HCT116 (cell line): Measurements from ENCODE around the gene ZNF468.
"Not testable (repeated sequence)": the region's sequence is repeated elsewhere in the genome, so short reads cannot be mapped to it uniquely, and the experiment has no call there.

Experiments used
- CTCF ChIP-seq, 3 experiments: fragments of 200-600 bp in 1 of 3; sonication (generic) in 1 of 3; IDR thresholded peaks in 2 of 3; conservative IDR thresholded peaks in 1 of 3; 2 replicates each; pipeline ENCODE4 v1.5.1; 2012 to 2017; ENCODE audit warnings: low read depth in 2 of 3, low read length in 2 of 3, antibody characterized with exemption in 1 of 3, borderline replicate concordance in 1 of 3, control low read depth in 1 of 3, mild to moderate bottlenecking in 1 of 3, mixed read lengths in 1 of 3, mixed run types in 1 of 3, moderate library complexity in 1 of 3; ENCODE audit not compliant: insufficient read depth in 1 of 3
- EZH2phosphoT487 ChIP-seq: fragments of 200-600 bp; IDR thresholded peaks from 2 replicates; pipeline ENCODE4 v1.6.1; 2018; ENCODE audit warnings: antibody characterized with exemption, borderline replicate concordance
- JUND ChIP-seq: IDR thresholded peaks from 2 replicates; pipeline ENCODE4 v1.6.1; 2012
- MAX ChIP-seq: IDR thresholded peaks from 2 replicates; pipeline ENCODE4 v1.6.1; 2012
- POLR2A ChIP-seq: IDR thresholded peaks from 2 replicates; pipeline ENCODE4 v1.7.0; 2011; ENCODE audit warnings: borderline replicate concordance; ENCODE audit not compliant: insufficient read depth, insufficient read length; ENCODE audit errors: extremely low read depth
- POLR2AphosphoS5 ChIP-seq: IDR thresholded peaks from 2 replicates; pipeline ENCODE4 v1.6.1; 2011; ENCODE audit warnings: mild to moderate bottlenecking, low read depth, low read length, moderate library complexity
- RAD21 ChIP-seq: IDR thresholded peaks from 2 replicates; pipeline ENCODE4 v1.6.1; 2012; ENCODE audit warnings: low read depth, mild to moderate bottlenecking
- REST ChIP-seq: IDR thresholded peaks from 2 replicates; pipeline ENCODE4 v1.6.1; 2012; ENCODE audit warnings: low read depth
- YY1 ChIP-seq: IDR thresholded peaks from 2 replicates; pipeline ENCODE4 v1.6.1; 2011; ENCODE audit warnings: low read length, low read depth, moderate library complexity, mild to moderate bottlenecking; ENCODE audit not compliant: insufficient replicate concordance; ENCODE audit errors: extremely low read depth

GRCh38 chr19:52840825-52841465 lies 16.5 kb downstream of the ZNF468 start:
- TF ChIP-seq CTCF (IDR thresholded peaks at IDR 0.05 in 2 of 3, conservative IDR thresholded peaks at IDR 0.05 in 1 of 3; ENCODE audit: borderline replicate concordance in 1 of 3, insufficient read depth in 1 of 3, low read depth in 2 of 3, low read length in 2 of 3); POLR2AphosphoS5; POLR2A; RAD21; EZH2phosphoT487; YY1; JUND; MAX; REST: not testable (repeated sequence)
